ENCODE measurements around the gene ARHGEF39.
A peak's percentile ranks its signal among the peaks of the same experiment; 100 is the strongest.
"Not testable (repeated sequence)": the region's sequence is repeated elsewhere in the genome, so short reads cannot be mapped to it uniquely, and the experiment has no call there.

Gene ARHGEF39

GRCh38 chr9:35649431-35650340, 15.3 kb downstream of the ARHGEF39 start:
- peak; percentile 79 for DNase-seq

- peak; percentile 97 for DNase-seq
Measured at GRCh38 chr9:35646533-35647265, 18.3 kb downstream of the ARHGEF39 start.

GRCh38 chr9:35646153-35646532, 18.9 kb downstream of the ARHGEF39 start:
- DNase-seq: no peak

DNA sequence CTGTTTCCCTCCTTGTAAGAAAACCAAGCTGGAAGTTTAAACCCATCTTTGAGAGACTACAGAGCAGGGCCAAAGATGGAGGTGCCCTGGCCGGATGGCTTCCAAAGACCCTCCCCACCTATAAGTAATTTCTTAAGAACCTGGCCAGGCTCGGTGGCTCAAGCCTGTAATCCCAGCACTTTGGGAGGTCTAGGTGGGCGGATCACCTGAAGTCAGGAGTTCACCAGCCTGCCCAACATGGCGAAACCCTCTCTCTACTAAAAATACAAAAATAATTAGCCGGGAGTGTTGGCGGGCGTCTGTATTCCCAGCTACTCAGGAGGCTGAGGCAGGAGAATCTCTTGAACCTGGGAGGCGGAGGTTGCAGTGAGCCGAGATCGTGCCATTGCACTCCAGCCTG, 19.3 kb downstream of the ARHGEF39 start:
- not testable (repeated sequence) for DNase-seq

DNA sequence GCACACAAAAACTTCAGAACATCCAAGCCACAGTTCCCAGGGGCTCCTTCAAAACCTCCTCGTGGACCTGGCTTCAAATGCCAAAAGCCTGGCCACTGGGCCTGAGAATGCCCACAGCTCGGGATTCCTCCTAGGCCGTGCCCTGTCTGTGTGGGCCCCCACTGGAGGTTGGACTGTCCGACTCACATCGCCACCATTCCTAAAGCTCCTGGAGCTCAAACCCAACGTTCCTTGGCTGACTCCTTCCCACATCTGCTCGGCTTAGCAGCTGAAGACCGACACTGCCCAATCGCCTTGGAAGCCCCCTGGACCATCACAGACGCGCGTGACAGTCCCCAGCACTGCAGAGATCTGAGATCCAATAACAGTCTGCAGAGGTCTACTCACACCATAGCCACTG, 21.9 kb downstream of the ARHGEF39 start:
- DNase-seq: no peak

- DNase-seq: not testable (repeated sequence)
Measured at GRCh38 chr9:35641478-35641877, 23.5 kb downstream of the ARHGEF39 start.

DNA sequence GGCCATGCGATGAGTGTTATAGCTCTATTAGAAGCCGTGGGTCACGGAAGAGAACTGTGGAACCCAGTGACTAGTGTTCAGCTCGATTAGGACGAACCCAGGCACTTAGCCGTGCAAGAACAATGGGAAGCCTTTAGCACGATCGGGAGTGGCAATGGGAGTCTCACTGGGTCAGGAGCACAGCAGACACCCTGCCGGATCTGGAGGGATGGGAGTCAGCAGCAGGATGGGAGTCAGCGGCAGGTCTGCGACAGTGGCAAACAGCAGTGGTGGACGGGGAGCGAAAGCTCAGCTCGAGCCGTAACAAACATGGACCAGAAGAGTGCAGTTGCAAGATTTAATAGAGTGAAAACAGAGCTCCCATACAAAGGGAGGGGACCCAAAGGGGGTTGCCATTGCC, 24.6 kb downstream of the ARHGEF39 start:
- DNase-seq: not testable (repeated sequence)

- DNase-seq: no peak
Measured at GRCh38 chr9:35639631-35640030, 25.4 kb downstream of the ARHGEF39 start.

DNA sequence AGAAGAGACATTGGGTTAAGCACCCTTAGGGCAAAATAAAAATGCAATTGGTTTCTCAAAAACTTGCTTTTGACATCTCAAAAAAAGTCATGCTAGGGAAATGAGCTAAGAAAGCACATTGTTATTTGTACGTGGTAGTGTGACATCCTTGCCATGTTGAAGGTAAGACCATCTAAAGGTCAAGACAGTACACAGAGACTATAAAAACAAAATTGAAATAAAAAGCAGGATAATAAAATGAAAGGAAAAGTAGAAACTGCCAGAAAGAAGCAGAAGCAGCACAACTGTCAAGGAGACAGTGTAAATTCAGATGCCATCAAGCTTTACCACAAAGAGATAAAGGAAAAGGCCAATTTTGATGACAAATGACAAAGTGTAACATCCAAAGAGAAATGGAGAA, 25.8 kb downstream of the ARHGEF39 start:
- not testable (repeated sequence) for DNase-seq

GRCh38 chr9:35638751-35639150, 26.2 kb downstream of the ARHGEF39 start:
- not testable (repeated sequence) for DNase-seq

GRCh38 chr9:35637427-35637955, 27.5 kb downstream of the ARHGEF39 start:
- DNase-seq: not testable (repeated sequence)

DNA sequence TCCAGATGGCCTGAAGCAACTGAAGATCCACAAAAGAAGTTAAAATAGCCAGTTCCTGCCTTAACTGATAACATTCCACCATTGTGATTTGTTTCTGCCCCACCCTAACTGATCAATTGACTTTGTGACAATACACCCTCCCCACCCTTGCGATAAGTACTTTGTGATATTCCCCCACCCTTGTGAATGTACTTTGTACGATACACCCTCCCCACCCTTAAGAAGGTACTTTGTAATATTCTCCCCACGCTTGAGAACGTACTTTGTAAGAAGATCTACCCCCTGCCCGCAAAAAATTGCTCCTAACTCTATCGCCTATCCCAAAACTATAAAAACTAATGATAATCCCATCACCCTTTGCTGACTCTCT, 28.1 kb downstream of the ARHGEF39 start:
- DNase-seq: not testable (repeated sequence)

GRCh38 chr9:35636135-35636876, 28.7 kb downstream of the ARHGEF39 start:
- no peak for DNase-seq

GRCh38 chr9:35635730-35636129, 29.3 kb downstream of the ARHGEF39 start:
- no peak for DNase-seq

GRCh38 chr9:35629597-35629996, 35.4 kb downstream of the ARHGEF39 start:
- no peak for DNase-seq

- DNase-seq: no peak
Measured at GRCh38 chr9:35628389-35628991, 36.5 kb downstream of the ARHGEF39 start.

DNA sequence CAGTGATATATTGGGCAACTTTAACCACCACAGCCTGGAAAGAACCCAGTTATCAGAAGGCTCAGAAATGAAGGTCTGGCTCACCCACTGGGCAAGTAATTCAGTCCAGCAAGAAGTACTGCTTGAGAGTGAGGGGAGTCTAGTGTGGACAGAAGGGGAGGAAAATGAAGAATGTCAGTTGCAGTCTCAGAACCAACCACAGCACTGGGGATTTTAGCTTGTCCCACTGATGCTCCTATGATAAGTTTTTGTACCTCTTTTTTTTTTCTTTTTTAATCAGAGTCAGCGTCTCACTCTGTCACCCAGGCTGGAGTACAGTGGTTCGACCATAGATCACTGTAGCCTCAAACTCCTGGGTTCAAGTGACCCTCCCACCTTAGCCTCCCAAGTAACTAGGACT, 37.4 kb downstream of the ARHGEF39 start:
- DNase-seq: no peak

- DNase-seq: no peak
Measured at GRCh38 chr9:35619800-35620158, 45.2 kb downstream of the ARHGEF39 start.

- DNase-seq: peak; percentile 81
Measured at GRCh38 chr9:35618854-35619799, 45.9 kb downstream of the ARHGEF39 start.

DNA sequence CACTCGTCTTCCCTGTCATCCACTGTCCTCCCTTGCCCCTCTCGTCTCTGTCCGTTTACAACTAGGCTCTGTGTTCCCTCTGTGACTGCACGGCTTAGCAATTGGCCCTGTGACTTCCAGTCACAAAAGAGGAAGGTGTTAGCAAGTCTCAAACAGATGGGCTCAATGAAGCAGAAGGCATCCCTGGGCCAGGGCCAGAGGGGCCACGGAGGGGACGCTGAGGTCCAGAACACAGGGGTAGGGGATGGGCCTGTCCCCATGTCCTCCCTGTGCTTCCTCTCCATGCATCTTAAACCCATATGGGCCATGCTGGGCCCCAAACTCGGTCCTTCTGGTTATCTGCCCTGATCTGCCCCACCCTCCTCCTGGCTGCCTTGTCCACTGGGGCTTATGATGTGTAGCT, 46.7 kb downstream of the ARHGEF39 start, which contains the start of gene CD72:
TSS of gene CD72 (minus strand) at position 89 of the 403 bp plus-strand sequence. CDS start 110 bp downstream, outside the sequence.
- DNase-seq: no peak

DNA sequence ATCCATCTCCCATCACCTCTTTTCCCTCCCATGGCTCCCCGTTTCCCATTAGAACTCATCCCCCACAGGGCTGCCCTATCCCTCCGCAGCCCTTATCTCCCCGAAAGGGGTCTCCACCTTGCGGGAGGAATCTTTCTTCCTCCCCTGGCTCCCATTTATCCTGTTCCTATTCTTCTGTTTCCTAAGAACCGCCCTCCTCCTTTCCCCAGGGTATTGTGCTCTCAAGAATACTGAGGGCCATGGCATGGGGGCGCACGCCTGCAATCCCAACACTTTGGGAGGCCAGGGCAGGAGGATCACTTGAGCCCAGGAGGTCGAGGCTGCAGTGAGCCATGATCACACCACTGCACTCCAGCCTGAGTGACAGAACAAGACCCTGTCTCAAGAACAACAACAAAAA, 47.4 kb downstream of the ARHGEF39 start:
- DNase-seq: no peak
